ENCODE data around the gene ADAM23.
"Not testable (repeated sequence)": the region's sequence is repeated elsewhere in the genome, so short reads cannot be mapped to it uniquely, and the experiment has no call there.

The ADAM23 gene, protein sequence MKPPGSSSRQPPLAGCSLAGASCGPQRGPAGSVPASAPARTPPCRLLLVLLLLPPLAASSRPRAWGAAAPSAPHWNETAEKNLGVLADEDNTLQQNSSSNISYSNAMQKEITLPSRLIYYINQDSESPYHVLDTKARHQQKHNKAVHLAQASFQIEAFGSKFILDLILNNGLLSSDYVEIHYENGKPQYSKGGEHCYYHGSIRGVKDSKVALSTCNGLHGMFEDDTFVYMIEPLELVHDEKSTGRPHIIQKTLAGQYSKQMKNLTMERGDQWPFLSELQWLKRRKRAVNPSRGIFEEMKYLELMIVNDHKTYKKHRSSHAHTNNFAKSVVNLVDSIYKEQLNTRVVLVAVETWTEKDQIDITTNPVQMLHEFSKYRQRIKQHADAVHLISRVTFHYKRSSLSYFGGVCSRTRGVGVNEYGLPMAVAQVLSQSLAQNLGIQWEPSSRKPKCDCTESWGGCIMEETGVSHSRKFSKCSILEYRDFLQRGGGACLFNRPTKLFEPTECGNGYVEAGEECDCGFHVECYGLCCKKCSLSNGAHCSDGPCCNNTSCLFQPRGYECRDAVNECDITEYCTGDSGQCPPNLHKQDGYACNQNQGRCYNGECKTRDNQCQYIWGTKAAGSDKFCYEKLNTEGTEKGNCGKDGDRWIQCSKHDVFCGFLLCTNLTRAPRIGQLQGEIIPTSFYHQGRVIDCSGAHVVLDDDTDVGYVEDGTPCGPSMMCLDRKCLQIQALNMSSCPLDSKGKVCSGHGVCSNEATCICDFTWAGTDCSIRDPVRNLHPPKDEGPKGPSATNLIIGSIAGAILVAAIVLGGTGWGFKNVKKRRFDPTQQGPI

DNA sequence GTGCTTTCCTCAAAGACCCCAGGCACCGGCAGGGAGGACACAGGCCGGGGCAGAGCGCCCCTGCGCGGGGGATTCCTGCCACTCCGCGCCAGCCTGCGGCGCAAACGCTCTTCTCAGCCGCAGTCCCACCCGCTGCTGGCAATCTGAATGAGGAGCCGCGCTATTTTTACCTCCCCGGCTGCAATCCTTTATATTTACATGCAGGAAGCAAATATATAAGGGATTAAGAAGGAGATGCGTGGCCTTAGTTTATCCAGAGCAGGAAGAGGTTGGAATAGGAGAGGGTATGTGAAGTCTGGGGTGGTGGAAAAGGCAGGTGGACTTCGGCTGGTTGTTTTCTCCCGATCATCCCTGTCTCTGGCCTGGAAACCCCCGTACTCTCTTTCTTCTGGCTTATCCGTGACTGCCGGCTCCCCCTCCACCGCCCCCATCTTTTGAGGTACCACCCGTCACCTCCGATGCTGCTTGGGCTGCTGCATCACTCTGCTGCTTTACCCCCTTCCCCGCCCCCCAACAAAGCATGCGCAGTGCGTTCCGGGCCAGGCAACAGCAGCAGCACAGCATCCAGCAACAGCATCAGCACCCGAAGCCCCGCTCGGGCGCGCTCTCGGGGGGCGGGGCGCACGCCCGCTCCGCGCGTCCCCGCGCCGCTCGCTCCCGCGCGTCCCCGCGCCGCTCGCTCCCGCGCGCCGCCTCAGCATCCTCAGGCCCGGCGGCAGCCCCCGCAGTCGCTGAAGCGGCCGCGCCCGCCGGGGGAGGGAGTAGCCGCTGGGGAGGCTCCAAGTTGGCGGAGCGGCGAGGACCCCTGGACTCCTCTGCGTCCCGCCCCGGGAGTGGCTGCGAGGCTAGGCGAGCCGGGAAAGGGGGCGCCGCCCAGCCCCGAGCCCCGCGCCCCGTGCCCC lies at the start of gene ADAM23:
TSS of gene ADAM23 (plus strand) at position 700 of the 902 bp plus-strand sequence. CDS start 335 bp downstream, outside the sequence.
- peak; percentile 47 for DNase-seq (ENCODE audit: low read depth)

DNA sequence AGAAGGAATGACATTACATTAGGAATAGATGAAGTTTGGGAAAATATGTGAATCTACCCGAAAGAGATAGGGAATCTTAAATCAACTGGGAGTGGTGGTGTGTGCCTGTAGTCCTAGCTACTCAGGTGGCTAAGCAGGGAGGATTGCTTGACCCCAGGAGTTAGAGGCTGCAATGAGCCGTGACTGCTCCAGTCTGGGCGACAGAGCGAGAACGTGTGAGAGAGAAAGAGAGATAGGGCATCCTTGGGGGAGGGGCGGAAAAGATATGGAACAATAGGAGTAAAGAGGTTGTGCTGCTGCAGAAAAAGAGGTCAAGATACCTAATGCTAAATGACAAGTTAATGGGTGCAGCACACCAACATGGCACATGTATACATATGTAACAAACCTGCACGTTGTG lies 47.1 kb upstream of the ADAM23 start:
- no peak for DNase-seq (ENCODE audit: low read depth)

DNA sequence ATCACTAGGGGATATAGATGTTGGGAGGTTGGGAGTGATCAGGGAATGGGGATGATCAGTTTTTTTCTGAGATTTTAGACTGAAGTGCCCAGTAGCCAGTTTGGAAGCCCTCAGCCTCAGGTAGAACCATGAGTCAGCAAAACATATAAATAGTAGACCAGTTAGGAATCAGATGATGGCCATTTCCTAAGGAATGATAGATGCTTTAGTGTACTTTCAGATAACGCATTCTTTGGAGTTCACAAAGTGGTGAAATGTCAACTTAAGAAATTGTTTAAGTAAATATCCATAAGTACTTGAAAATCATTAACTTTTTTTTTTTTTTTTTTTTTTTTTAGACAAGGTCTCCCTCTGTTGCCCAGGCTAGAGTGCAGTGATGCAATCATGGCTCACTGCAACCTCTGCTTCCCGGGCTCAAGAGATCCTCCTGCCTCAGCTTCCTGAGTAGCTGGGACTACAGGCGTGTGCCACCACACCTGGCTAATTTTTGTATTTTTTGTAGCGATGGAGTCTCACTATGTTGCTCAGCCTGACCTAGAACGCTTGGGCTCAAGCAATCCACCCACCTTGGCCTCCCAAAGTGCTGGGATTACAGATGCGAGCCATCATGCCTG lies 40.3 kb upstream of the ADAM23 start:
- DNase-seq (ENCODE audit: low read depth), result not testable (repeated sequence)

DNA sequence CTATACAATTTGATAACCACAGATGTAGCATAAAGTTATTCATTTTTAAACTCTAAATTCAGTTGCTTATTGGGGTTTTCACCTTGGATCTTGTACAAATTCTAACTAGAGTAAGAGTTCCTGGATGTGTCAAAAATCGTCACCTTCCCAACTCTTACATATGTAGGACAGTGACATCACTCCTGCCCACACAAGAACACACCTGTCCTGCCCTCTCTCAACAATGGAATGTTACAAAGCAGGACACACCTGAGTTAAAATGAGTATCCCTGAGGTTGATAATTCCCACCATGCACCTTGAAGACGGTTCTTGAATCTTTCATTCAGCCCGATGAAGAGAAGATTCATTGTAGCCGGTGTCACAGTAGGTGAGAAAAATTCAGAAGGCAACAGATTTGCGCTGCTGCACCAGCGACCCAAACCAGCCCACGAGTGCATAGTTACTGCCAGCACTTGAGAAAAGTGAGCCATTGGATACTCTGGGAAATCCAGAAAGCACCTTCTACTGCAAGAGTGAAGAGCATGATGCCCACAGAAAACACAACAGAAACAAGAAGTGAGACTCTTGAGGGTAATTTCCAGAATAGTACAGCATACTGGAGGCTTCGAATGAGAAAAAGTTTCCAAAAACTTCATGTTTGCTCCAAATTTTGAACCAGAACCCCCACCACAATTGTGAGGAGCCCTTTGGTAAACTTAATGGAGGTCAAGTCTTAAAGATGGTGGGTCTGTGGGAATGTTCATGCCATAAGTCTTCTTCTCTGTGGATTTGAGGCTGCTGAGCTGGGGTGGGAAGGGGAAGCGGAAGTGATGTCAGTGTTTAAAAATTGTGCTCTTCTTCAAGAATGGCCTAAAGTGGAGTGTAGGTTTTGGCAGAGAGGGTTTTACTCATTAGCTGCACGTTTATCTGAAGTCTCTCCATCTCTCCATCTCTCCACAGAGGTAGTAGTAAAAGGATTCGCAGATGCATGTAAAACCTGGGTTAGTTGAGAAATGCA lies 34.7 kb upstream of the ADAM23 start:
- DNase-seq (ENCODE audit: low read depth), result no peak

DNA sequence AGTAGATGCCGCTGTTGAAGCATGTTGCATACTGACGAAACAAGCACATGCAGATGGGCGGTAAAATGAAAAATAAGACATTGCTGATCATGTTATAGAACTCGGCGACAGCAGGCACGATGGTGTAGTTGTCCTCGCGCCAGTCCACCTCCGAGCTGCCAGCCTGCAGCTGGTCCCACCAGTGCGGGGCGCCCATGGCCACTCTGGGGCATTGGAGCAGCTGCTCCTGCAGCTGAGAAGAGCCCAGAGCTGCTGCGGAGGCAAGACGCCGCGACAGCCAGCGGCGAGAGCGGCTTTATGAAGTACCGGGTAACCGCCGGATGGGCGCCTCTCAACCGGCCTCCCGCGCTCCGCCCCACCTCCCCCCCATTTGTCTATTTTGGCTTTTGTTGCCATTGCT lies 32.6 kb upstream of the ADAM23 start:
- no peak for DNase-seq (ENCODE audit: low read depth)

DNA sequence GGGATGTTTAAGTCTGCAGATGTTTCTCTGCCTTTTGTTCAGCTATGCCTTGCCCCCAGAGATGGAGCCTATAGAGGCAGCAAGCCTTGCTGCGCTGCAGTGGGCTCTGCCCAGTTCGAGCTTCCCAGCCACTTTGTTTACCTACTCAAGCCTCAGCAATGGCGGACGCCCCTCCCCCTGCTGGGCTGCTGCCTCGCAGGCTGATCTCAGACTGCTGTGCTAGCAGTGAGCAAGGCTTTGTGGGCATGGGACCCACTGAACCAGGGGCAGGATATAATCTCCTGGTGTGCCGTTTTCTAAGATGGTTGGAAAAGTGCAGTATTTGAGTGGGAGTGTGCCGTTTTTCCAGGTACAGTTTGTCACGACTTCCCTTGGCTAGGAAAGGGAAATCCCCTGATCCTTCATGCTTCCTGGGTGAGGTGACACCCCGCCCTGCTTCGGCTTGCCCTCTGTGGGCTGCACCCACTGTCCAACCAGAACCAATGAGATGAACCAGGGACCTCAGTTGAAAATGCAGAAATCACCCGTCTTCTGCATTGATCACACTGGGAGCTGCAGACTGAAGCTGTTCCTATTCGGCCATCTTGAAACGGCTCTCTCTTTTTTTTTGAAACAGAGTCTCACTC lies 27.6 kb upstream of the ADAM23 start:
- no peak for DNase-seq (ENCODE audit: low read depth)

DNA sequence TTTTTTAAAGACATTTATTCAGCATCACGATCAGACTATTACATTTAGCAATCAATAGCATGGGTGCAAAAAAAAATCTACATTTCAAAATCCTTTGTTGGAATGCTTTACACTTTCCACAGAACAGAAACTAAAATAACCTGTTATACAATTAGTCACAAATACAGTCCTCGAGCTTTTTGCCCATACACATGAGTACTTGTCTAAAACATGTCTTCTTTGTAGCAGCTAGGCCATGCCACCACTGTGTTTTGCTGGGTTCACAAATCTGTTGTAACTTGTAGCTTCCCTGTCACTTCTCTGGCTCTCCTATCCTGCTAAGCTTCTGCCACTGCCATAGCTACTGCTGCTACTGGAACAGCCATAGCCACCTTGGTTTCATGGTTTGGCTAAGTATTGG lies 24.4 kb upstream of the ADAM23 start:
- DNase-seq (ENCODE audit: low read depth), result no peak

DNA sequence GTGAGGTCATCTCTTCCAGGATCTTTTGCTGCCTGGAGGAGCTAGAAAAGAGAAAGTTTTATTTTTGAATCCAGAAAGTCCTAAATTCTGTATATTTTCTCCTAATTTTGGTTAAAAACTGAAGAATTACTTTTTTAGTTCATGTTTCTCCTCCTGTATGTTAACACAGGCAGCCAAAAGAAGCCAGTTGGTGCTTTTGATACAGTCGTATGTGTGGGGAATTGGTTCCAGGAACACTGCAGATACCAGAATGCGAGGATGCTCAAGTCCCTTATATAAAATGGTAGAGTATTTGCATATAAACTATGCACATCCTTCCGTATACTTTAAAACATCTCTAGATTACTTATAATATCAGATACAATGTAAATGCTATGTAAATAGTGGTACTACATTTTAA lies 22.6 kb upstream of the ADAM23 start:
- DNase-seq (ENCODE audit: low read depth), result no peak

DNA sequence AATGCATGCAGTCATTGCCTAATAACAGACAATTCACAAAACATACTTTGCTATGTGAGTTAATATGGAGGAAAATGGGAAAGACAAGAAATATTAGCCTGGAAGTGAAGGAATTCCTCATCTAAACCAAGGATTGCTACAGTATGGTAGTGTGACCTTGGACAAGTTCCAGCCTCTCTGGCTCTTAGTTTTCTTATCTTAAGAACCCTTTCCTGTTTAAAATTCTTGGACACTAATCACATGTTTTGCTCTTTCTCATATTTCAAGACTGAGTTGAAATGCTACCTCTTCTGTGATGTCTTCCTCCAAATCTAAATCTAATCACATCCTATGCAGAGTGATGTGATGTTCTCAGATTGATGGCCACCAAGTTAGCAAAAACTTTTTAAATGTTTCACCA lies 20.8 kb upstream of the ADAM23 start:
- DNase-seq (ENCODE audit: low read depth), result no peak

DNA sequence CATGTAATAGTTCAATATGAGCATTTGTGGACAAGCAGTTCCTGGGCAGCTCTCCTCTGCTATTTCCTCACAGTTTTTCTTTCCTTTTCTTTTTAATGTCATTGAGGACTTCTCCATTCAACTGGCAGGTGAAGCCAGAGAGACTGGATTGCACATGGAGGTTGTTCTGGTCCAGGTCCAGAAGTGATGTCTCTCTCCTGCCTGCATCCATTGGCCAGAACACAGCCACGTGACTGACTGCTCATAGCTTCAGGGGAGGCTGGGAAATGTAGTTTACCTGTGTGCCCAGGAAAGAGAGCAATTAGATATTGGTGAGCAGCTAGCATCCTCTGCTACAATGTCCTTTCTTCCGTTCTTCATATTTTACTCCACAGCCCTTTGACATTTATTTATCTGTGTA lies 20.2 kb upstream of the ADAM23 start:
- no peak for DNase-seq (ENCODE audit: low read depth)

DNA sequence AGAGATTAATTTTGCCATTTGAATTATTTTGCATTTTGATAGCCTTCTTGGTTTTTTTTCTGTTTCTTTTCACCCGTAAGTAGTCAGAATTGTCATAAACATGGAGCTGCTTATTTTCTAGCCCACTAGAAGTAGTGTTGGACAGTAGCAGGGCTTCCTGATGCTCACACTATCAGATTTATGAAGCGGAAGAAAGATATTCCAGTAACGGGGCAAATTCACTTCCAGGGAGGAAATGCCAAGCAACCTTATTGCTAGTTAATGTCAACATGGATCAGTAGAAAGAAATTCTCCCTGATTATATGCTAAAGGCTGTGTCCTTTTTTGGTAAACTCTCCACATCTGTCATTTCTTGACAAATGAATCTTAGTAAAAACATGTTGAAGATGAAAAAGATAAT lies 19.2 kb upstream of the ADAM23 start:
- DNase-seq (ENCODE audit: low read depth), result no peak

DNA sequence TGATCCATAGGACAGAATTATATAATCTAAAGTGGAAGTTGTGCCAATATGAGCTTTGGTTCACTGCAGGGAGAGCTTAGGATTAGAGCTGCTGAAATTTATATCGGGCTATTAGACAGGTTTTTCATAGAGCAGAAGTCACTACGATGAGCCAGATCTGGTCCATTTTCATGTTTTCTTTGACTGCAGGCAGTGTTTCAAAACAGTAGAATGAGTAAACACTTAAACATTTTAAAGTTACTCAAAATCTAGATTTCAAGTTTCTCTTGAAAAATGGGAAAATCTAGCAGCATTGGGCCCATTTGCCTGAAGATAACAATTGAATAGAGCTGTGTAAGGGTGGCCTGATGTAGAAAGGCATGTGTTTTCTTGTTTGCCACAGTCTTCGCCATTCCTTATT lies 14.5 kb upstream of the ADAM23 start:
- DNase-seq (ENCODE audit: low read depth), result no peak

DNA sequence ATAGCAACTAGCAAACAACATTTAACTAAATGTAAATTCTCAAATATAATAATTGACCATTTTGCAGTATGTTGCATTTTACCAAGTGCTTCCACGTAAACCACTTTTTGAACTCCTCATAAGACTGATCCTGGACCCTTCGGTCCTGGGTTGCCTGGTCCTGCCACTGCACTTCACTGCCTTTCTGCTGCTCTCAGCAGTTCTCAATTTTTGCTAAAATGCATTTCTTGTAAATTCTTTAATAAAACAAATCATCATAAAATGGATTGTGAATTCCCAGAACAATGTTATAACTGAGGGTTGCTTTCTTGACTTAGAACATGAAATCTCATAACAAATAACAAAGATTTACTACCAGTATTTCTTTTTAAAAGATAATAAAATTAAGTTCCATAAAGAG lies 12.9 kb upstream of the ADAM23 start:
- no peak for DNase-seq (ENCODE audit: low read depth)

DNA sequence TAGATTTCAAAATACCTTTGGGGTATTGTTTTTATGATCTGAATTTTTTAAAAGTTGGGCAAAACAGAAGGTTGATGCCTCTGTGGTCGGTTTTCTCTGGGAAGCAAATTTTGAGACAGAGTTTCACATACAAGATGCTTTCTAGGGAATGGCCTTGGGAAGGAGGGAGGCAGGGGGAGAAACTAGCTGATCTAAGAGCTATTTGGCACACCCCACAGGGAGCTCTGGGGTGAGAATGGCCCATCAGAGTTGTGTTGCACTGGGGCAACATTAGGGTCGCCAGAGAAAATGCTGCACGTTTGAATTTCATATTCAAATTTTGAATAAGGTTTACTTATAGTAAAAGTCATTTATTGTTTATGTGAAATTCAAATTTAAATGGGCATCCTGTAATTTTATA lies 11.9 kb upstream of the ADAM23 start:
- no peak for DNase-seq (ENCODE audit: low read depth)

DNA sequence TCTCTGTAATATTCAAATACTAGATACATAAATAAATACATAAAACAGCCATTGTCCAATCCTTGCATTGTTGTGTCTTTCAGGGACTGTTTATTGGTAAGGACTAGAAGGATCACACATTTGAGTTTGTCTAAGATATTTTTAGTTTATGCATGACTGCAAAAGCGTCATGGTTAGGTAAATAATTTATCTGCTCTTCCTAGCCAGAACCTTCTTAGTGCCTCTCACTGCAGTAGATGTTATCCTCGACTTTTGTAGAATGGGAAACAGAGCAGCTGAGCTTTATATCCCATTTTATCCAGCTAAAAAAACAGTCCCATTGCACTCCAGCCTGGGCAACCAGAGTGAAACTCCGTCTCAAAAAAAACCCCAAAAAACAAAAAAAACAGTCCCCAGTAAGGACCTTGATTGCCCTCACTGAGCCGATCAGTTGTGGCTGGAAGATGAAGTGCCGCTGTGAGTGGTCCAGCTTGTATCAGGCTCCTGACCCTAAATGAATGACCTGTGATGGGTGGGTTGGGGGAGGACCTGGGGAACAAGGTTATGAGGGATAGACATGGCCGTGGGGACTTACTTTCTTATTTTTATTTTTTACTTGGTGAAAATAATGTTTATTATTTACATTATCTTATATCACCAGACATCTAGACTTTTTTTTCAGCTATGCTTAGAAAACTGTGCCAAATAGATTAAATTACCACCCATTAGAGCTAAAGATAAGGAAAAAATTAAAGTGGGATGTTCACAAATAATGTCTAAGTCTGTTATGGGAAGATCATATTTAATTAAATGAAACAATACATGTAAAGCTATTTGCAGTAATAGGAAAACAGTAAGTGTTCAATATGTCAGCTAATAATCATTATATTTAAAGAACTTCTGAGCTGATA lies 10.9 kb upstream of the ADAM23 start:
- no peak for DNase-seq (ENCODE audit: low read depth)

DNA sequence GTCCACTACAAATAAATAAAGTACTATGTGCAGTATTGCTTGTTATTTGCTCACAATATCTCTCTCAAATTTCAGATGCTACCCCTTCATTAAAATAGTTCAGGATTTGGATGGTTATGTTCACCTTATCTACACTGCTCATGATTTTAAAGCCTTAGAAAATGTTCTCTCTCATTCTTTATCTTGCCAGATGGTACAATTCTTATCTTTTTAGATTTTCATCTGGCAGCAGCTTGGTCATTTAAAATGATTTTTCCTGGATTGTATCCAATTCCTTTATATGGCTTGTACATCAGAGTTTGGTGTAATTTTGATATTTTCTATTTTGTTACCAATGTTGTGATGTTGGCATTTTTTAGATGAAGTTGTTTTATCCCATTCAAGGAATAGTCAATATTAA lies 10.1 kb upstream of the ADAM23 start:
- no peak for DNase-seq (ENCODE audit: low read depth)

DNA sequence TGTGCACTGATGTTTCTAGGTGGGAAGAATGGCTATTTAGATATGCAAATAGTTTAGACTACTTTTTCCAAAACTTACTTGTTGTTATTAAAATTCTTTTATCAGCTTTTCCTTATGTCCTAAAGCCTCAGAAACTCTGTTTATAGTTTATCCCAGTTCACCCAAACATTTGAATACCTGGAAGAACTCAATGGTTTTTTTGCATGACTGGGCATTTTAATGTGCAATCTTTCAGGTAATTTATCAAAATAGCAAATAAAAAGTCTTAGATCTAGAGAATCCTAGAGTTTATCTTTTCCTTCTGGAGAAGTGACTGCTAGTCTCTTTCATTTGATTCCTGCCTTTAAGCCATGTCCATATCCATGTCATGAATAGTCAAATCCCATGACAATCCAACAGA lies 9.6 kb upstream of the ADAM23 start:
- no peak for DNase-seq (ENCODE audit: low read depth)

DNA sequence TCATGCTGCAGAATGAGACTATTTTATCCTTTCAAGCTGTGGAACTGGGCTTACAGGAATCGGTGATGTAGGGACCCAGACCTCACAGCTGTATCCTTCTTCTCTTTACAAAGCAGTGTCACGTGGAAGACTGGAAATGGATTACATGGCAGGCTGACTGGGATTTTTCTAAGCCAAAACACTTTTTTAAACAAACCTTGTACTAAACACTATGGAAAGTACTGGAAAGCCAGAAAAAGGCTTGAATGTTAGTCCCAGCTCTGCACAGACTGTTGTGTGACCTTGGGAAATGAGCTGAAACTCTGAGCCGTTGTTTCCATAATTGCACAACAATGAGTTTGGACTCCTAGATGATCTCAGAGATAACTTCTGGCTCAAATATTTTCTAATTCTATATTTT lies 7.6 kb upstream of the ADAM23 start:
- no peak for DNase-seq (ENCODE audit: low read depth)

DNA sequence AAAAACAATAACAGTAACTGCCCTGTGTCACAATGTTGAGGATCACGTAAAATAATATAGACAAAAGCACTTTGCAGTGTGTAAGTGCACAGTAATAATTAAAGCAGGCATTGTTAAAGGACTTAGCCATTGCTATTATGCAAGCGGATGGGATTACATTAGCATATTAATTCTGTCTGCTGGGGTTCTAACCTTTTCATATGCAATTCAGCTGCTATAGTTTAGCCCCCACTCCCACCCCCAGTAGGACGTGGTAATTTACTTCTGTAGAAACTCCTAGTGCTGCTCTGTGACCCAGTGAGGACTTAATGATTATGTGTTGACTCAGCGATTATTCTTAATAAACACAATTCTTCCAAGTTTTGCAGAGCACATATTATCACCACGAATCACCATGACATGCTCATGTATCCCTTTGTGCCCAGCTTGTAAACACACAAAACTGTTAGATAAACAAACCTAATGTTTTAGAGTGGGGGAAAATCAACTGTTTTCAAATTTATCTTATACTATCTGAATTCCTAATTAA lies 5.1 kb upstream of the ADAM23 start:
- no peak for DNase-seq (ENCODE audit: low read depth)

Measured in activated T-helper 9 cell treated with anti-CD3 and anti-CD28 coated beads, Interleukin-2, amount 50 U/mL, for 16 hours (primary cell).